IPS-18a (cell line): ENCODE measurements around the gene DYNLL1.
"Not testable (repeated sequence)": the region's sequence is repeated elsewhere in the genome, so short reads cannot be mapped to it uniquely, and the experiment has no call there.

Experiments used
- H3K27ac ChIP-seq: one replicate; pipeline ENCODE4 v1.5.1; 2013; ENCODE audit warnings: low read length
- H3K27me3 ChIP-seq: one replicate; pipeline ENCODE4 v1.6.1; 2013; ENCODE audit warnings: mild to moderate bottlenecking, low read length; ENCODE audit not compliant: control insufficient read depth, insufficient read depth
- H3K36me3 ChIP-seq: one replicate; pipeline ENCODE4 v1.6.1; 2013; ENCODE audit warnings: low read depth, low read length; ENCODE audit not compliant: control insufficient read depth
- H3K4me1 ChIP-seq: one replicate; pipeline ENCODE4 v1.6.1; 2013; ENCODE audit warnings: low read depth, low read length; ENCODE audit not compliant: control insufficient read depth
- H3K4me3 ChIP-seq: one replicate; pipeline ENCODE4 v1.5.1; 2013; ENCODE audit warnings: low read length
- H3K9ac ChIP-seq: one replicate; pipeline ENCODE4 v1.6.1; 2013; ENCODE audit warnings: mild to moderate bottlenecking, low read length, moderate library complexity
- H3K9me3 ChIP-seq: one replicate; pipeline ENCODE4 v1.6.1; 2013; ENCODE audit warnings: low read depth, low read length; ENCODE audit not compliant: control insufficient read depth

Gene DYNLL1

DNA sequence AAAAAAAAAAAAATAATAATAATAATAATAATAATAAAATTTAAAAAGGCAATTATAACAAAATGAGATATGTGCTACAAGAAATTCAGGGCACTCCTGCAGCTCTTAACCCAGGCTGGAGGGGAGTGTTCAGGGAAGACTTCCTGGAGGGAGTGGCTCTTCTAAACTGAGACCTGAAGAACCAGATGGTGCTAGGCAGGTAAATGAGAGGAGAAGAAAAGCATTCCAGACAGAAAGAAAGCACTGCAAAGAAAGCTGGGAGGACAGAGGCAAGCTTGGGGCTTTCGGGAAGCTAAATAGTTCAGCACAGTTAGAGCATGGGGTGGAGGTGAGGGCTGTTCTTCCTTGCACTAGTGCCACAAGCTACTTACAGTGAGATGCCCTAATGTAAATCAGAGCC, 16.5 kb upstream of the DYNLL1 start:
- Histone ChIP-seq H3K27ac (no peak overlapping the region), H3K9ac (no peak overlapping the region), H3K9me3 (no peaks in the 10 kb centered on the region), H3K36me3 (no peaks in the 10 kb centered on the region), H3K4me3 (no peak overlapping the region), H3K4me1 (no peaks in the 10 kb centered on the region), H3K27me3 (no peaks in the 10 kb centered on the region)

DNA sequence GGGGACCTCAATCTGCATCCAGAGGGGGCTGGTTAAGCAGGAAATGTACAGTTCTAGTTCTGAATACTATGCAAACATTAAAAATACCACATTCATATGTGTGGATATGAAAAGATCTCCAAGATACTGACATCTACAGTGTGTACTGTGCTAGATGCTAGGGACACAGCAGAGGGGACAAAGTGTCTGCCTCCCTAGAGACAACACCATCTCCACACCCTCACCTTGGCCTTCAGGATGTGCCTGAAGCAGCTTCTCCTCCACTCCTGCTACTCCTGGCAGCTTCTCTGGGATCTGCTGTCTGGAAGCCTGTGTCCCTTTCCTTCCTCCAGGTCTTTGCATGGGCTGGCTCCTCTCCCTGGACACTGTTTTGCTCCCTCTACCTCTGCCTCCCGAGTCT, 15.7 kb upstream of the DYNLL1 start:
- Histone ChIP-seq H3K27me3 (no peaks in the 10 kb centered on the region), H3K36me3 (no peaks in the 10 kb centered on the region), H3K9ac (no peak overlapping the region), H3K4me3 (no peak overlapping the region), H3K9me3 (no peaks in the 10 kb centered on the region), H3K27ac (no peak overlapping the region), H3K4me1 (no peaks in the 10 kb centered on the region)

DNA sequence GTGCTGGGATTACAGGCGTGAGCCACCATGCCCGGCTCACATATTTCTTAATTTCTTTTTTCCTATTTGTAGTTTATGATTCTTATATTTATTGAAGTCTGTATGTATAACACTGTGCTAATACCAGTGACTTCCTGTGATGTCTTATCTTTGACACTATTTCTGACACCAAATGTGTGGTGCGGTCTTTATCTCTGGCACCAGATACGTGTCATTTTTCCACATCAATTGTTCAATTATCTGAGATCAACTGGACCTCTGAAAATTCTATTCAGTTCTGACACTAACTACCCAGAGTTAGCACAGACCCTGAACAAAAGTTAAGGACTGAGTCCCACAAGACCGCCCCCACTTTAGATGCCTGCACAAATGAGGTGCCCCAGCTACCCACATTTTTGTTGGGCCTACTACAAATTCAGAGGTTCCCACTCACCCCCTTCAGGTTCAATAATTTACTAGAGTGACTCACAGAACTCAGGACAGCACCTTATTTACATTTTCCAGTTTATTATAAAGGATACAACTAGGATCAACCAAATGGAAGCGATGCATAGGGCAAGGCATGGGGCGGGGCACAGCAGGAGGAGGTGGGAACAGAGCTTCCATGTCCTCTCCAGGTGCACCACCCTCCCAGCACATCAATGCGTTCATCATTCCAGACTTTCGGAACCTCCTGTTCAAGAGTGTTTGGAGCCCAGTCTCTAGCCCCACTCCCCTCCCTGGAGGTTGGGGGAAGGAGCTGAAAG, 14.7 kb upstream of the DYNLL1 start:
- no peaks in the 10 kb centered on the region for H3K4me1 ChIP-seq
- H3K27ac ChIP-seq = no peak overlapping the region
- no peaks in the 10 kb centered on the region for H3K9me3 ChIP-seq
- no peaks in the 10 kb centered on the region for H3K36me3 ChIP-seq
- no peaks in the 10 kb centered on the region for H3K27me3 ChIP-seq
- no peak overlapping the region for H3K9ac ChIP-seq
- H3K4me3 ChIP-seq = no peak overlapping the region

DNA sequence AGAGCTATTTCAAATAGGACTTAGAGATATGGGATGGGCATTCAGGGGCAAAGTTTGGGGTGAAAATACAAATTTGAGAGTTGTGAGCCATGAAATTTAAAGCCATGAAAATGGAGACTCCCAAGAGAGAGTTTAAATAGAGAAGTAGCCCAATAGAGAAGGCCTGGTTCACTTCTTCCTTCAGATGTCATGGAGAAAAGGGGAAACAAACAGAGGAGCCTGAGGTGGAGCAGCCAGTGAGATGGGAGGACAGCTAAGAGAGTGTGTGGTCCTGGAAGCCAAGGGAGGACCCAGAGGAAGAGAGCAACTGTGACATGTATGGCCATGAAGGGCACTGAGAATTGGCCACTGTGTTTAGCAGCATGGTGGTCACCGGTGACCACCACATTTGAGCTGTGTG, 12.3 kb upstream of the DYNLL1 start:
- no peaks in the 10 kb centered on the region for H3K4me1 ChIP-seq
- no peak overlapping the region for H3K9ac ChIP-seq
- no peak overlapping the region for H3K27ac ChIP-seq
- H3K4me3 ChIP-seq = no peak overlapping the region
- no peaks in the 10 kb centered on the region for H3K9me3 ChIP-seq
- no peaks in the 10 kb centered on the region for H3K27me3 ChIP-seq
- no peaks in the 10 kb centered on the region for H3K36me3 ChIP-seq

DNA sequence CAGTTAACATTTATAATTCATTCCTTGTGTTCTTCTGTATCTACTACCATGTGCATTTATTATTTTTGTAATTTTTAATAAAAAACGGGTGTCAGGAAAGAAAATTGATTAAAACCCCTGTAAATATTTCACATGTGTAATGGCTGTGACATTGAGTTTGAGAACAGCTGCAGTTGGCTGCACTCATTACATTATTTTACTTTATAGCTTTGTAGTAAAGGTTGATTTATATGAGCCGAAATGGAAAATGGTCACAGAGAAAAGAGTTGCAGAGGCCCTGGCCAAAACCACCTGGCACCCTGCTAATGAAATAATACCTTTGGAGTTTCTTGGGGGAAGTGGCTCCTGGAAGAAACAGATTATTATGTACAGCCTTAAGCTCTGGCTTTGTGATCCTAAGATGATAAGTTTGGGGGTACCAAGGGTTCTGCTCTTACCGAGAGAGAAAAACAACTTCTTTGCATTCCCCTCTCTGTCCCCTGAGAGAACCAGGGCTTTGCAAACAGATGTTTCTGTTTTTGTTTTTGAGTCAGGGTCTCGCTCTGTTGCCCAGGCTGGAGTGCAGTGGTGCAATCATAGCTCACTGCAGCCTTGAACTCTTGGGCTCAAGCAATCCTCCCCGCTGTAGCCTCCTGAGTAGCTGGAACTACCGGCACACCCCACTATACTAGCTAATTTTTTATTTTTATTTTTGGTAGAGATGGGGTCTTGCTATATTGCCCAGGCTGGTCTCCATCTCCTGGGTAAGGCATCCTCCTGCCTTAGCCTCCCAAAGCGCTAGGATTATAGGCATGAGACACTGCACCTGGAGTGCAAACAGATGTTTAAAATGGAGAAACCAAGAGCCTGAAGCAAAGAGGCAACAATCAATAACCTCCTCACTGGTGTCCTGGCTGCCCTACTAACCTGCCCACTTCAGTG, 9.7 kb upstream of the DYNLL1 start:
- Histone ChIP-seq H3K27ac (no peak overlapping the region), H3K4me1 (no peaks in the 10 kb centered on the region), H3K4me3 (no peak overlapping the region)

DNA sequence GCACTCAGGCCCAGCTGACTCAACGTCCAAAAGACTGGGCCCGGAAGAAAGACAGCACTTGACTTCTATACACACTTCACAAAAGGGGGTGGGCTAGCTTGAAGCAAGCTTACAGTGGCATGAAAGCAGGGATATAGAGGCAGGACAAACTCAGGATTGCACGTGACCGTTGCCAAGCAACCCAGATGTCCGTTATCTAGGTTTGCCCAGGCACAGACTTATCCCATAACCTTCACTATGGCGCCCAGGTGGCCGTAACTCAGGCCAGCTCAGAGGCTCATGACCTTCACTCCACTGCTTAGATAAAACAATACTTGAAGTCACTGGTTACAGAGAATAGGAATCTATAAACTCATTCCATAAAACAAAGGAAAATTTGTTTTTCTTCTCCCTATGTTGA, 8.4 kb upstream of the DYNLL1 start:
- not testable (repeated sequence) for H3K4me1 ChIP-seq, H3K9ac ChIP-seq, H3K9me3 ChIP-seq, H3K36me3 ChIP-seq, H3K4me3 ChIP-seq, H3K27me3 ChIP-seq, H3K27ac ChIP-seq

More for the DNA sequence above, 9.7 kb upstream of the DYNLL1 start:
- Histone ChIP-seq H3K9ac (no peak overlapping the region), H3K36me3 (no peaks in the 10 kb centered on the region), H3K9me3 (no peaks in the 10 kb centered on the region), H3K27me3 (no peaks in the 10 kb centered on the region)

DNA sequence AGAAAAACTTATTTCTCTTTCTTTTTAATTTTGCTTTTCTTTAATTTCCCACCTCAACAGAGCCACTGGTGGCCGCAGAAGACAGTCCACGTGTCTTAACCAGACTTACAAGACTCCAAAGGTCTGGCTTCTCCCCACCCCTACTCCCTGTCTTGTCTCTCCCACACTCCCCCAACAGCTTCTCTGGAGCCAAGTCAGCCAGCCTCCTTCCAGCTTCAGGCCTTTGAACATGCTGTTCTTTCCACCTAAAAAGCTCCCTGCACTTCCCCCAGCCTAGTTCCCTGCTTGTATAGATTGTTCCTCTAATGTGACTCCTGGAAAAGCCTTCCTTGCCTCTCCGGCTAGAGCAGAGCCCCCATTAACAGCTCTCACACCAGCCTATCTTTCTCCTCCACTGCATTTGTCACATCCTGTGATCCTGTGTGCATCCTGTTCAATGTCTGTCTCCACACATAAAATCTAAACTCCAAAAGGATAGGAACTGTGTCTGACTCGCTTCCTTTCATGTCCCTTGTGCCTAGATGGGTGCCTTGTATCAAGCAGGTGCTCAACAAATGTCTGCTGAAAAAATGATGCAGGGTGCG, 7.8 kb upstream of the DYNLL1 start:
- Histone ChIP-seq H3K9me3 (no peaks in the 10 kb centered on the region), H3K4me3 (no peak overlapping the region), H3K36me3 (no peaks in the 10 kb centered on the region), H3K27ac (no peak overlapping the region), H3K27me3 (no peaks in the 10 kb centered on the region), H3K9ac (no peak overlapping the region), H3K4me1 (no peaks in the 10 kb centered on the region)

DNA sequence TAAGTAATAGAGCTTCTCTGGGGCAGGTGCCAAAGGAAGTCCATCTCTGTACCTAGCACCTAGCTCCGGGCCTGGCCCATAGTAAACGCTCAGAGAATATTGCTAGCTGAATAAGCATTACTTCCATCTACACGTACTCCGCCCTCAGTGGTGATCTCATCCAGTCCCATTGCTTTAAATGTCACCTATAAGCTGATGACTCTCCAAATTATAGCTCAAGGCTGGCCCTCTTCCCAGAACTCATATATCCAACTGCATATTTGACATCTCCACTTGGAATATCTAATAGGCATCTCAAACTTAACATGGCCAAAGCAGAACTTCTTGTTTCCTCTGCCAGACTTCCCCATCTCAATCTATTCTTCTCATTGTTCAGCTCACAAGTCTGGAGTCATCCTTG, 6.9 kb upstream of the DYNLL1 start:
- Histone ChIP-seq H3K9ac (no peak overlapping the region), H3K27me3 (no peaks in the 10 kb centered on the region), H3K27ac (no peak overlapping the region), H3K4me1 (no peaks in the 10 kb centered on the region), H3K36me3 (no peaks in the 10 kb centered on the region), H3K4me3 (no peak overlapping the region), H3K9me3 (no peaks in the 10 kb centered on the region)

DNA sequence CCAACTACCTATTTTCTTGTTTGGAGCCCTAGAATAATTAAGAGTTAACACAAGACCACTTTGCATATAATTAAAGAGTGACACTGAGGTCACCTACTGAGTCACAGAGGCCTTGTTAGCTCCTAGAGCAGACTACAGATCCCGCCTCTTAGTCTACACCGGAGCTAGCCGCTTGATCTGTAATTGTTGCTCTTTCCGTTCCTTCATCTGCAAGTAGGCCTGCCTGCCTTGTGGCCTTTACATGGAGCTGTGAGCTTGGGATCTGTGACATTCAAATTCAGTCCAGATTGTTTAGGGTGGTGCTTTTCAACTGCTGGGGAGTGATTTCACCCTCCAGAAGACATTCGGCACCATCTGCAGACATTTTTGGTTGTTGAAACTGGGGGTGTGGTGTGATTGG, 5.6 kb upstream of the DYNLL1 start:
- Histone ChIP-seq H3K27ac (no peak overlapping the region), H3K4me1 (no peaks in the 10 kb centered on the region), H3K9me3 (no peaks in the 10 kb centered on the region), H3K4me3 (no peak overlapping the region), H3K9ac (no peak overlapping the region), H3K36me3 (no peaks in the 10 kb centered on the region), H3K27me3 (no peaks in the 10 kb centered on the region)

DNA sequence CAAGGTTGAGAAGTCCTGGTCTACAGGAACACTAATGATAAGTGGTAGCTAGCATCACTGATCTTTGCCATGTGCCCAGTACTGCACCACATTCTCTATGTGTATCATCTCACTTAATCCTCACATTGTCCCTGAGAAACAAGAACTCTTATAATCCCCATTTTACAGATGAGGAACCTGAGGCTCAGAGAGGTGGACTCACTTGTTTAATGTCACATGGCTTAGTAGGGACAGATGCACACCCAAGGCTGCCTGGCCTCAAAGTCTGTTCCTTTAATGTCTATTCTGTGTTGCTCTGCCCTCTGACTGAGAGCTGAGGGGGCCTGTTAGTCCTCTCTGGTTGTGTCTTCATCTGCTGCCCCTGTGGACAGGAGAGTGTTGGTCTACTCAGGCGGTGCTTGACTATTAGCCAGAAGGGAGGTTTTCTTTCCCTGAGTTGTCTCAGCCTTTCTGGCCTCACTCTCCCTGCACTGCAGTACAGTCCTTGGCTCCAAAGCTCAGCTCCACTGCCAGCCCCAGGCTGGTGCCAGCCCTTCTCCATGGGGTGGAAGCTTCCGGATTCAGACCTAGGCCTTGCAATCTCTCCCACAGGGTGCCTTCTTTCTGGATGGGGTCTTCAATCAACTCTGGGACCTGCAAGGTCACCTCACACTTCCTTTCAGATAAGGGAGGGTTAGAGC, 4.9 kb upstream of the DYNLL1 start:
- H3K27me3 ChIP-seq = no peaks in the 10 kb centered on the region
- H3K36me3 ChIP-seq = no peaks in the 10 kb centered on the region
- no peak overlapping the region for H3K4me3 ChIP-seq
- no peak overlapping the region for H3K9ac ChIP-seq
- no peak overlapping the region for H3K27ac ChIP-seq
- H3K4me1 ChIP-seq = no peaks in the 10 kb centered on the region
- no peaks in the 10 kb centered on the region for H3K9me3 ChIP-seq

DNA sequence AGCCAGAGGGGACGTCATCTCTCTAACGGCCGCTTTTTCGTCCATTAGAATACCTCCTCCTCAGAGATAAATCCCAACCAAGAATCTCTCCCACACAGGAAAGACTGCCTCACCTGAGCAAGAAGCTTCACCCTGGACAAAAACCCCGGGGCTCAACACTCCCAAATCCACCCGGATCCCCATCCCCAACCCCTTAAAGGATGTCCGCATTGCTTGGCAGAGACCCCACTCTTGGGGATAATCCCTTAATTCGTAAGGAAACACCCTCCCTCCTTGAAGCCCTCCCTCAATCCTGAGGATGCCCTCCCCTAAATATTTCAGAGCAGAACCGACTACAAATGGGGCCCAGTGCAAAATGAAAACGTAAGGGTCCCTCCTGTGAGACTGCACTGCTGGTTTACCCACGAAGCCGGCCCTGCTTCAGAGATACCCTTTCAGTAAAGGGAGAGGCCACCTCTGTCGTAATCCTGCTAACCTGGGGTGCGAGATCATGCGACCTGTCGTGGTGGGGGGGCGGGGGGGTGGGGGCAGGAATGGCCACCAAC, 655 bp upstream of the DYNLL1 start:
- Histone ChIP-seq H3K4me3 (peak overlapping the region; percentile 81), H3K27me3 (no peaks in the 10 kb centered on the region), H3K36me3 (peaks cover 14% of the 10 kb centered on the region), H3K27ac (no peak overlapping the region), H3K9me3 (no peaks in the 10 kb centered on the region), H3K4me1 (no peaks in the 10 kb centered on the region), H3K9ac (peak overlapping the region; percentile 58)
